SK-N-SH (cell line): ENCODE results near the gene LSM3. TPM values are rescaled to one million over a fixed set of nuclear protein-coding genes. Genes with fewer than 3 reads are reported as not detected.

ENCODE experiments used
- CTCF ChIA-PET: fragments of 300-600, 350-600 bp; formaldehyde crosslinking; extraction: SDS; loops from one replicate; lab custom pipeline; 2021; lab: Yijun Ruan, JAX
- POLR2A ChIA-PET: fragments of 350-600 bp; sonication (Branson Sonifier 250); formaldehyde crosslinking; extraction: SDS; loops from one replicate; lab custom pipeline; 2020; ENCODE audit warnings: antibody characterized with exemption, inconsistent platforms; lab: Yijun Ruan, JAX
- DNase-seq: peaks from one replicate; pipeline ENCODE4 v3.0.0; 2012
- H2AFZ ChIP-seq: fragments of 200-600 bp; sonication (generic); 2 replicates; pipeline ENCODE4 v1.8.1; 2016; ENCODE audit warnings: antibody characterized with exemption, mild to moderate bottlenecking, low read depth
- H3F3A ChIP-seq: fragments of 200-600 bp; sonication (generic); replicated peaks from 2 replicates; pipeline ENCODE3; 2016; ENCODE audit warnings: antibody characterized with exemption, mild to moderate bottlenecking; ENCODE audit not compliant: insufficient read depth
- H3K27ac ChIP-seq, 2 experiments: fragments of 200-500 bp in 1 of 2; fragments of 200-600 bp in 1 of 2; sonication (Bioruptor generic) in 1 of 2; sonication (generic), shearing (Covaris generic) in 1 of 2; 2 replicates each; pipeline versions ENCODE4 v1.5.1 to v1.6.1; 2014 to 2016; ENCODE audit warnings: low read depth in 2 of 2, inconsistent platforms in 1 of 2, low read length in 1 of 2, mild to moderate bottlenecking in 1 of 2, mixed read lengths in 1 of 2
- H3K27me3 ChIP-seq: fragments of 200-600 bp; sonication (generic), shearing (Covaris generic); 2 replicates; pipeline ENCODE4 v1.6.1; 2016; ENCODE audit warnings: mixed run types; ENCODE audit not compliant: insufficient read depth
- H3K36me3 ChIP-seq, 2 experiments: fragments of 200-500 bp in 1 of 2; fragments of 200-600 bp in 1 of 2; sonication (Bioruptor generic) in 1 of 2; sonication (generic) in 1 of 2; replicated peaks in 1 of 2; 2 replicates each; pipeline versions ENCODE3 to v1.5.1; 2014 to 2016; ENCODE audit warnings: low read length in 1 of 2, mild to moderate bottlenecking in 1 of 2; ENCODE audit not compliant: insufficient read depth in 2 of 2, control insufficient read depth in 1 of 2
- H3K4me1 ChIP-seq, 2 experiments: fragments of 200-500 bp in 1 of 2; fragments of 200-600 bp in 1 of 2; sonication (Bioruptor generic) in 1 of 2; sonication (generic), shearing (Covaris generic) in 1 of 2; 2 replicates each; pipeline versions ENCODE4 v1.5.1 to v1.6.1; 2014 to 2016; ENCODE audit warnings: low read depth in 1 of 2, low read length in 1 of 2, mixed run types in 1 of 2; ENCODE audit not compliant: insufficient read depth in 2 of 2, control insufficient read depth in 1 of 2
- H3K4me2 ChIP-seq: fragments of 200-600 bp; sonication (generic), shearing (Covaris generic); 2 replicates; pipeline ENCODE4 v1.6.1; 2017; ENCODE audit warnings: mixed run types
- H3K4me3 ChIP-seq, 2 experiments: fragments of 200-500 bp in 1 of 2; fragments of 200-600 bp in 1 of 2; sonication (Bioruptor generic) in 1 of 2; sonication (generic), shearing (Covaris generic) in 1 of 2; 2 replicates each; pipeline versions ENCODE4 v1.5.1 to v1.8.1; 2014 to 2016; ENCODE audit warnings: low read depth in 2 of 2, inconsistent platforms in 1 of 2, low read length in 1 of 2, mild to moderate bottlenecking in 1 of 2, mixed read lengths in 1 of 2, moderate library complexity in 1 of 2
- H3K79me2 ChIP-seq: fragments of 200-600 bp; sonication (generic); 2 replicates; pipeline ENCODE4 v1.8.1; 2017; ENCODE audit warnings: mild to moderate bottlenecking; ENCODE audit not compliant: insufficient read depth
- H3K9ac ChIP-seq: fragments of 200-600 bp; sonication (generic); 2 replicates; pipeline ENCODE4 v1.6.1; 2017; ENCODE audit warnings: mixed run types
- H3K9me2 ChIP-seq: fragments of 200-600 bp; sonication (generic); 2 replicates; pipeline ENCODE4 v1.6.1; 2017; ENCODE audit warnings: mixed run types
- H3K9me3 ChIP-seq: fragments of 200-600 bp; sonication (generic); 2 replicates; pipeline ENCODE4 v1.6.1; 2017; ENCODE audit warnings: mixed run types, mild to moderate bottlenecking, moderate library complexity
- H4K20me1 ChIP-seq: fragments of 200-600 bp; sonication (generic); 2 replicates; pipeline ENCODE4 v1.6.1; 2017; ENCODE audit warnings: mild to moderate bottlenecking, mixed run types; ENCODE audit not compliant: insufficient read depth
- GATA2 ChIP-seq: sonication (generic); formaldehyde crosslinking; IDR thresholded peaks from 2 replicates; pipeline ENCODE4 v1.5.0; 2020; ENCODE audit warnings: mild to moderate bottlenecking, missing genetic modification reagents
- MXI1 ChIP-seq: IDR thresholded peaks from 2 replicates; pipeline ENCODE4 v1.6.1; 2012; ENCODE audit warnings: mild to moderate bottlenecking, low read depth, low read length, improper control_type of control experiment
- RCOR1 ChIP-seq: fragments of 150-350 bp; IDR thresholded peaks from 2 replicates; pipeline ENCODE4 v1.6.1; 2017; ENCODE audit warnings: antibody characterized with exemption, low read length
- RFX5 ChIP-seq: IDR thresholded peaks from 2 replicates; pipeline ENCODE4 v1.6.1; 2012; ENCODE audit warnings: mild to moderate bottlenecking, improper control_type of control experiment, low read length
- RXRA ChIP-seq: IDR thresholded peaks from 2 replicates; pipeline ENCODE4 v1.4.0; 2012; ENCODE audit warnings: low read depth, mild to moderate bottlenecking, borderline replicate concordance
- WGBS: methylation state at CpG from one replicate; pipeline ENCODE4 v1.1.6; 2017; ENCODE audit warnings: low lambda C conversion rate; 5-methylcytosine and 5-hydroxymethylcytosine counted together
- polyA plus RNA-seq, 3 experiments: library from polyadenylated mRNA; depleted of rRNA; stranded (reverse); fragments of >200 nt; gene quantifications; 2 replicates each; pipeline ENCODE4 v1.2.3, GENCODE V29; 2012
- TF ChIP-seq, protein P1 (sequence below): fragments of 150-350 bp; IDR thresholded peaks from 2 replicates; pipeline ENCODE4 v1.6.1; 2016; ENCODE audit warnings: mild to moderate bottlenecking, low read depth, low read length
- TF ChIP-seq, protein P2 (sequence below): fragments of 200-600 bp; sonication (generic); IDR thresholded peaks from 2 replicates; pipeline ENCODE4 v1.6.1; 2017; ENCODE audit warnings: antibody characterized with exemption, mild to moderate bottlenecking, moderate library complexity
- TF ChIP-seq, protein P3 (sequence below): IDR thresholded peaks from 2 replicates; pipeline ENCODE4 v1.6.1; 2012; ENCODE audit warnings: mild to moderate bottlenecking, low read depth, low read length, moderate library complexity

Gene LSM3
- polyA plus RNA-seq, 1 of the 3 experiments (the other 2 are of a cell fraction), result 5.1 TPM

DNA sequence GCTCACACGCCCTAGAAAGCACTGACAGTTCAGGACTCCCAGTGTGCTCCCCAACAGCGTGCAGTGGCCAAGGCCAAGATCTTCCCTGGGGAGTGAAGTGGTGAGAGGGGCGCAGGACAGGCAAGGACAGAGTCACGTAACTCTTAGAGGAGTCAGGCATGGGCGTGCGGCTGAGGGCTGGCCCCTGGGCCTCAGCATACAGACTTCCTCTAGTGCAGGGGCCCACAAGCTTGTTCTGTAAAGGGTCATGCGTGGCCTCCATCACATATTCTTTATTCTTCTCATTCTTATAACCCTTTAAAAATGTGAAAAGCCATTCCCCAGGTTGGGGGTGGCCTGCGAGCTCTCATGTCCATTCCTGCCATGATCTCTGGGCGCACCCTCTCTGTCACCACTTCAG, 28.5 kb upstream of the LSM3 start:
- DNase-seq, result no peak
- Histone ChIP-seq H3K36me3 (peaks cover 34 to 82% of the 10 kb centered on the region in 2 experiments), H3K27me3 (no peaks in the 10 kb centered on the region), H2AFZ (no peak overlapping the region), H3K4me3 (no peak overlapping the region), H3F3A (peaks cover 8% of the 10 kb centered on the region), H3K9me2 (no peaks in the 10 kb centered on the region), H3K79me2 (peaks cover 15% of the 10 kb centered on the region; the same call in 1 of the 2 replicates), H3K9ac (no peak overlapping the region), H3K9me3 (no peaks in the 10 kb centered on the region), H4K20me1 (0 out of 2 replicates have a peak, but pooled peaks cover 9% of the 10 kb centered on the region), H3K4me2 (no peak overlapping the region), H3K4me1 (peaks cover 5 to 8% of the 10 kb centered on the region in 2 experiments; a peak in 3 of 4 replicates), H3K27ac (no peak overlapping the region)
- ChIA-PET CTCF (interaction anchor here (0.8 to 2.3 kb wide), 2 partner anchors 9 to 254 kb away, joined by 3 to 7 read pairs; no protein-coding TSS in a partner anchor), POLR2A (interaction anchor here (0.9 kb wide), 1 partner anchor 29 kb away, joined by 4 read pairs; the partner anchor contains the start of genes LSM3 and XPC)
- TF ChIP-seq RCOR1 (no peak), RFX5 (no peak), GATA2 (CRISPR knock-in tag) (no peak), MXI1 (no peak), RXRA (no peak)
- TF ChIP-seq, protein P1, sequence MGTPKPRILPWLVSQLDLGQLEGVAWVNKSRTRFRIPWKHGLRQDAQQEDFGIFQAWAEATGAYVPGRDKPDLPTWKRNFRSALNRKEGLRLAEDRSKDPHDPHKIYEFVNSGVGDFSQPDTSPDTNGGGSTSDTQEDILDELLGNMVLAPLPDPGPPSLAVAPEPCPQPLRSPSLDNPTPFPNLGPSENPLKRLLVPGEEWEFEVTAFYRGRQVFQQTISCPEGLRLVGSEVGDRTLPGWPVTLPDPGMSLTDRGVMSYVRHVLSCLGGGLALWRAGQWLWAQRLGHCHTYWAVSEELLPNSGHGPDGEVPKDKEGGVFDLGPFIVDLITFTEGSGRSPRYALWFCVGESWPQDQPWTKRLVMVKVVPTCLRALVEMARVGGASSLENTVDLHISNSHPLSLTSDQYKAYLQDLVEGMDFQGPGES, result no peak
- TF ChIP-seq, protein P2, sequence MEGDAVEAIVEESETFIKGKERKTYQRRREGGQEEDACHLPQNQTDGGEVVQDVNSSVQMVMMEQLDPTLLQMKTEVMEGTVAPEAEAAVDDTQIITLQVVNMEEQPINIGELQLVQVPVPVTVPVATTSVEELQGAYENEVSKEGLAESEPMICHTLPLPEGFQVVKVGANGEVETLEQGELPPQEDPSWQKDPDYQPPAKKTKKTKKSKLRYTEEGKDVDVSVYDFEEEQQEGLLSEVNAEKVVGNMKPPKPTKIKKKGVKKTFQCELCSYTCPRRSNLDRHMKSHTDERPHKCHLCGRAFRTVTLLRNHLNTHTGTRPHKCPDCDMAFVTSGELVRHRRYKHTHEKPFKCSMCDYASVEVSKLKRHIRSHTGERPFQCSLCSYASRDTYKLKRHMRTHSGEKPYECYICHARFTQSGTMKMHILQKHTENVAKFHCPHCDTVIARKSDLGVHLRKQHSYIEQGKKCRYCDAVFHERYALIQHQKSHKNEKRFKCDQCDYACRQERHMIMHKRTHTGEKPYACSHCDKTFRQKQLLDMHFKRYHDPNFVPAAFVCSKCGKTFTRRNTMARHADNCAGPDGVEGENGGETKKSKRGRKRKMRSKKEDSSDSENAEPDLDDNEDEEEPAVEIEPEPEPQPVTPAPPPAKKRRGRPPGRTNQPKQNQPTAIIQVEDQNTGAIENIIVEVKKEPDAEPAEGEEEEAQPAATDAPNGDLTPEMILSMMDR, result no peak
- TF ChIP-seq, protein P3, sequence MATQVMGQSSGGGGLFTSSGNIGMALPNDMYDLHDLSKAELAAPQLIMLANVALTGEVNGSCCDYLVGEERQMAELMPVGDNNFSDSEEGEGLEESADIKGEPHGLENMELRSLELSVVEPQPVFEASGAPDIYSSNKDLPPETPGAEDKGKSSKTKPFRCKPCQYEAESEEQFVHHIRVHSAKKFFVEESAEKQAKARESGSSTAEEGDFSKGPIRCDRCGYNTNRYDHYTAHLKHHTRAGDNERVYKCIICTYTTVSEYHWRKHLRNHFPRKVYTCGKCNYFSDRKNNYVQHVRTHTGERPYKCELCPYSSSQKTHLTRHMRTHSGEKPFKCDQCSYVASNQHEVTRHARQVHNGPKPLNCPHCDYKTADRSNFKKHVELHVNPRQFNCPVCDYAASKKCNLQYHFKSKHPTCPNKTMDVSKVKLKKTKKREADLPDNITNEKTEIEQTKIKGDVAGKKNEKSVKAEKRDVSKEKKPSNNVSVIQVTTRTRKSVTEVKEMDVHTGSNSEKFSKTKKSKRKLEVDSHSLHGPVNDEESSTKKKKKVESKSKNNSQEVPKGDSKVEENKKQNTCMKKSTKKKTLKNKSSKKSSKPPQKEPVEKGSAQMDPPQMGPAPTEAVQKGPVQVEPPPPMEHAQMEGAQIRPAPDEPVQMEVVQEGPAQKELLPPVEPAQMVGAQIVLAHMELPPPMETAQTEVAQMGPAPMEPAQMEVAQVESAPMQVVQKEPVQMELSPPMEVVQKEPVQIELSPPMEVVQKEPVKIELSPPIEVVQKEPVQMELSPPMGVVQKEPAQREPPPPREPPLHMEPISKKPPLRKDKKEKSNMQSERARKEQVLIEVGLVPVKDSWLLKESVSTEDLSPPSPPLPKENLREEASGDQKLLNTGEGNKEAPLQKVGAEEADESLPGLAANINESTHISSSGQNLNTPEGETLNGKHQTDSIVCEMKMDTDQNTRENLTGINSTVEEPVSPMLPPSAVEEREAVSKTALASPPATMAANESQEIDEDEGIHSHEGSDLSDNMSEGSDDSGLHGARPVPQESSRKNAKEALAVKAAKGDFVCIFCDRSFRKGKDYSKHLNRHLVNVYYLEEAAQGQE, result no peak
- WGBS, result 88% methylated on average over 5 of the region's 9 CpGs
